ENCODE measurements around the gene HDHD3. TPM values are rescaled to one million over a fixed set of nuclear protein-coding genes. Genes with fewer than 3 reads are reported as not detected.
"Not testable (repeated sequence)": the region's sequence is repeated elsewhere in the genome, so short reads cannot be mapped to it uniquely, and the experiment has no call there.

The HDHD3 gene, protein sequence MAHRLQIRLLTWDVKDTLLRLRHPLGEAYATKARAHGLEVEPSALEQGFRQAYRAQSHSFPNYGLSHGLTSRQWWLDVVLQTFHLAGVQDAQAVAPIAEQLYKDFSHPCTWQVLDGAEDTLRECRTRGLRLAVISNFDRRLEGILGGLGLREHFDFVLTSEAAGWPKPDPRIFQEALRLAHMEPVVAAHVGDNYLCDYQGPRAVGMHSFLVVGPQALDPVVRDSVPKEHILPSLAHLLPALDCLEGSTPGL
- 41.2 TPM for total RNA-seq

DNA sequence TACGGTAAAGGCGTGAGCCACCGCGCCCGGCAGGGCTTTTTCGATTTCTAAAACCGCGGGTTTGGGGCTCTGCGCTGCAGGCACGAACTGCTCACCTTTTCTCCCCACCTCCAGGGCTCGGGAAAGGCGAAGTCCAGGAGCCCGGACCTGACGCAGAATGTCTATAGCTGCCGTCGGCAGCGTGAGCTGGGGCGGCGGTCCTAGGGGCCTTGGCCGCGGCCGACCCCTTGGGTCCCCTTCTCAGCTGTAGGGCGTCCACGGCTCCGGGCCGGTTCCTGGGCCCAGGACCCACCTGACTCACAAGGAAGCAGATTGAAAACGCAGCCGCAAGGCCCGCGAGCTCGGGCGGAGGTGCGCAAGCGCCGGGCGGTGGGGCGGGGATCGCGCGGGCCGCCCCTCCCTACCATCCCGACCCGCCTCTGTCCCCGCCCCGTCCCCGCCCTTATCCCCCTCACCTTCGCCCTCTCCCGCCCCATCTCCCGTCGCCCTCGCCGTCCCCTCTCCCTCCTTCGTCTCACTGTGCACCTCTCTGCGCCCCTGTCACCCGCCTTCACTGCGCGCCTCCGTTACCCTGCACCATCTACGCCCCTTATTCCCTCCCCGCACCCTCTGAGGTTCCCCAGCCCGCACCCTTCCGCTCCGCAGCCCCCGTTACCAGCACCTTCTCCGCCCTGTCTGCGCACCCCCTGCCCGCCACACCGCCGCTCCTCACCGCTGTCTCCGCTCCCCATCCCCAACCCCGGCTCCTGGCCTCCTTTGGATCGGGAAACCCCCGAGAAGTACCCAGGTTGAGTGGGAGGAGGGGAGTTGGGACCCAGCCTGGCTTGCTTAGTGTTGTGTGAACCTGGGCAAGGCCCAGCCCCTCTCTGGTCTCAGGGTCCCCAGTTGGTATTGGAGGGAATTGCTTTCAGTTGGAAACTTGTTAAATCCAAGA lies at the start of gene HDHD3:
TSS of gene HDHD3 (minus strand) at position 353 of the 934 bp plus-strand sequence. CDS start 2,632 bp downstream, outside the sequence.
- ATAC-seq = peak; percentile 81

DNA sequence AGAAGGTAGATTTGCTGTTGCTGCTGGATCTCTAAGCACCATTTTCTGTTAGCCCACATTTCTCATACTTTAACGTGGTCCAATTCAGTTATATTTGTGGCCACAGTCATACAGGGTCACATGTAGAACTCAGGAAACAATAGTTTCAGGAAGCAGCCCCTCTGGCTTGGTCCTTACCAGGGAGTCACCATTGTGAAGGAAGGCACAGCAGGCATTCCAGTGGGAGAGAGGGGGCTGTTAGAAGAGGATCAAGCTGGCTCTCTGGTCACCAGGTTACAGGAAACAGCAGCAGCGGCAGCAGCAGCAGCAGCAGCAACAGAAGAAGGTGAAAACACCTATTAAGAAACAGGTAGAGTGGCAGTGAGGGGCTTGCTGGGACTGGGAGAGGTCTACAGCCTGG lies 48.3 kb upstream of the HDHD3 start:
- no peak for ATAC-seq

DNA sequence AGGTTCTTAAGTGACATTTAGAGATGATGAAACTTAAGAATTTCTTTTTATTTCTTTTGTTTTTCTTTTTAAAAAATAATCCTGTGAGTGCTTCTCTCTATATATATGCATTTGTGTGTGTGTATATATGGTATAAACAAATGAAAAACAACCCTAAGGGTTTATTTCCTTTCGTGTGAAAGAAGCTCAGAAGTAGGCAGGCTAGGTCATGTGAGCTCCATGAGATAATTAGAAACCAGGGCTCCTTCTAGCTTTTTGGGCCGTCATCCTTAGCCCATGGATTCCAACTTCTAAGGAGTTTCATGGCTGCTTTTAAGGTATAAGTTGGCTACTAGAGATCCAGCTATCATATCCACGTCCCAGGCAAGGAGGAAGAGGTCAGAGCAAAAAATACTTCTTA lies 44.9 kb upstream of the HDHD3 start:
- no peak for ATAC-seq

DNA sequence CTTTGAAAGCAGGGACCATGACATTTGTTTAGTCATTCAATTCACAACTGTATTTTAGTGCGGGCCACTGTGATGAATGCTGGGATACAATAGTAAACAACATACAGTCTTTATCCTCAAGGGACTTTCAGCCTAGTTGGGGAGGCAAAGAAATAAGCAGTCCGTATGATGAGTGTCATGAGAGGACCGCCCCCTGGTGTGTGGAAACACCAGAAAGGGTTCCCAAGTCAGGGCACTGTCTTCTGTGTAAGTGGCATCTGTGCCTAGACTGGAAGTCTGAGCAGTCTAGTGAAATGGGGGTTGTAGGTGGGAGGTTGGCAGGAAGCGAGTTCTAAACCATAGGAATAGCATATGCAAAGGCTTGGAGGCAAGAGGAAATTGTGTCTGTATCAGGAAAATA lies 40.6 kb upstream of the HDHD3 start:
- no peak for ATAC-seq

DNA sequence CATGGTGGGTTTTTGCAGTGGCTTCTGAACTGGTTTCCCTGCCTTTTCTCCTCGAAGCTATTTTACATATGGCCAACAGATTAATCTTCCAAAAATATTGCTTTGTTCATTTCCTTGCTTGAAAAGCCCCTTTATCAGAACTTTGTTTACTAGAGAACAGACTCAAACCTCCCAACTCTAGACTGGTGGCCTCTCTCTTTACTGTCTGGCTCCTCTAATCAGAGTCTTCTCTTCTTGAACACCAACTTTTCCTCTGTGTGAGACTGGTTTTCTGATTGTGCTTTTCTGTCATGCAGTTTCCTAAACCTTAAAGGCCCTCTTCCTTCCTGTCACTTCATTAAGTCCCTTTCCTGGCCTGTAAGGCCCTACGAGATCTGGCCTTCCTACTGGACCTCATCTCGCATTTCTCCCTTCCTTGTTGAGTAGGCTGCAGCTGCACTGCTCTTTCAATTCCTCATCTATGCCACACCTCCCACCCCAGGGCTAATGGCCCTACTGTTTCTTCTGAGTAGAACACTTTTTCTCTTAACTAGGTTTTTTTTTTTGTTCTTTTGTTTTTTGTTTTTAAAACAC lies 39.4 kb upstream of the HDHD3 start:
- ATAC-seq = peak; percentile 48

DNA sequence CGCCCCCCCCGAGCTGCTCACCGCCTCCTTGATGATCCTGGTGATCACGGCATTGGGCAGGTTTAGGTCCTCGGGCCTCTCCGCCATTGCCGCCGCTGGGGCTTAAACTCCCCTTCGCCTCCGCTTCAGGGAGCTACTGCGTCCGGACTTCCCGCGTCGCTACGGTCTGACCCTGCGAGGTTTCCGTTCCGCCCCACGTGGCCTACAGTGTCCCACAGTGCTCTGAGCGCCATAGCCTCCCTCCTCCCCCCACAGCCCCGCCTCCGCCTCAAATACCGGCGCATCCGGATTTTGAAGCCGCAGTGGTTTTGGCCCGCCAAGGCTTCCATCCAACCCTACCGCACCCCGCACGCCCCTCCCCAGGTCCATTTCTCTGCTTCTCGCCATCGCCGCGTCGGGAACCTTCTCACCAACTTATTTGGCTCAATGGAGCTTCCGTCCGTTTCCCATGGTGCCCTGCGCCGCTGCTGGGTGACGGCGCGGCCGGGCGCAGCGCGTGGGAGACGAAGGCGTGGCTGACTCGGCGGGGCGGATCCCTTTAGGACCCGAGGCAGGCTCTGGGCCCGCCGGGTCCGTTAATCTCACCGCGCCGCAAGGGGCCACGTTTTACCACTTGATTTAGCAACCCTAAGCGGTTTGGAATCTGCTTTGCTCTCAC lies 33.5 kb upstream of the HDHD3 start, which contains the start of the genes C9orf43 and POLE3:
TSS of gene C9orf43 (plus strand) at position 541 of the 658 bp plus-strand sequence. CDS start 2,747 bp downstream, outside the sequence.
TSS of gene POLE3 (minus strand) at position 469 of the 658 bp plus-strand sequence. CDS start at position 87, 382 bp downstream.
- peak; percentile 97 for ATAC-seq

DNA sequence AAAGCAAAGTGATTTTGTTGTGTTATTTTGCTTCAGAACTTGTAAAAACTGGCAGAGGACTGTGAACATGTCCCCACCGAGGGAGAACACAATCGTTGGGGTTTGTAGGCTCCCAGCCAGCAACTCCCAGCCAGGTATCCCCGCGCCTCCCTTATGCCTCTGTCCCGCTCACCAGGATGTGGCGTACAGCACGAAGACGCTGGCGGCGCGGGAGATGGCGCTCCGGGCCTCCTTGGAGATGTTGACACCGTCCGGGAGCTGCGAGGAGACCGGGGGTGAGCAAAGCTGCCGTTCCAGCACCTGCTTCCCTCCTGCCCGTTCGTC lies 33.1 kb upstream of the HDHD3 start:
- peak; percentile 31 for ATAC-seq

DNA sequence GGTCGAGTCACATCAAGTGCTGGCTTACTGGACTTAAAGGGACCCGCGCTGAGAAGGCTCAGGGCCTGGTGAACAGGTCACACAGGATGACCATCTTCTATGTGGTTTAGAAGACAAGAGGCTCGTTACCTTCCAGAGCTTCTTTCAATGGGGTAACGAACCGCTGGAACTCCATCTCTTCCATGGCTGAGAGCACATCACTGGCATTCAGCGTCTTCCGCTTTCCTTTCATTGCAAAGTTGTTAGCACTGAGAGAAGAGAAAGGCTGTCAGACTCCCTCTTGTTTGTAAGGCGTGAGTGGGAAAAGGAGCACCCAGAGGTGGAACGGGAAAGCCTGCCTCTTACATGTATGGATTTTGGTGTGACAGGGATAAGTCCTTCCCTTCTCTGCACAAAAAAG lies 32.7 kb upstream of the HDHD3 start:
- no peak for ATAC-seq

DNA sequence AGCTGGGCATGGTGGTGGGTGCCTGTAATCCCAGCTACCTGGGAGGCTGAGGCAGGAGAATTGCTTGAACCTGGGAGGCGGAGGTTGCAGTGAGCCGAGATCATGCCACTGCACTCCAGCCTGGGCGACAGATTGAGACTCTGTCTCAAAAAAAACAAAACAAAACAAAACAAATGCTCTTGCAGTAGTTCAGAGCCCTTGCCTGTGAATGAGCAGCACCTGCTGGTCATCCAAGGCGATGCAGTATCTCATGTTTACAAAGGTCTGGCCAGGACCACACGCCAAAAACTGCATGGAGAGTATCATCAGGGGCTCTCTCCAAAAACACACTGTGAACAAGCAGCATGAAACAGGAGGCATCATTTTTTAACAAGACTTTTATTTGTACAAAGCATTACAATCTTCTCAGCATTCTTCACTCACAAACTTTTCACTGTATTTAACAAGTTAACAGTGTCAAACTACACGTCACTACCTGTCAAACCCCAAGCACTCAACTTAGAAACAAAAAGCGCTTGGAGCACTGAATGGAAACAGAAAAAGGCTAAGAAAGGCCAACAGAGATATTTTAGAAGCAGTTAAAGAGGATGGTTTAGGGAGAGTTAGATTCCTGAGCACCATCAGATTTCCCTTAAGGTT lies 30.2 kb upstream of the HDHD3 start:
- ATAC-seq = not testable (repeated sequence)

DNA sequence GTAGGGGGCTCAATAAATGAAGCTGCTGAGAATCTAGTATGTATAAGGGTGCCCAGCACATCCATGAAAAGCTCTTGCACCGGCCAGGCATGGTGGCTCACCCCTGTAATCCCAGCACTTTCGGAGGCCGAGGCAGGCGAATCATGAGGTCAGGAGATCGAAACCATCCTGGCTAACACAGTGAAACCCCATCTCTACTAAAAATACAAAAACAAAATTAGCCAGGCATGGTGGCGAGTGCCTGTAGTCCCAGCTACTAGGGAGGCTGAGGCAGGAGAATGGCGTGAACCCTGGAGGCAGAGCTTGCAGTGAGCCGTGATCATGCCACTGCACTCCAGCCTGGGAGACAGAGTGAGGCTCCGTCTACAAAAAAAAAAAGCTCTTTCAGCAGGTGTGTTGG lies 29.6 kb upstream of the HDHD3 start:
- not testable (repeated sequence) for ATAC-seq

DNA sequence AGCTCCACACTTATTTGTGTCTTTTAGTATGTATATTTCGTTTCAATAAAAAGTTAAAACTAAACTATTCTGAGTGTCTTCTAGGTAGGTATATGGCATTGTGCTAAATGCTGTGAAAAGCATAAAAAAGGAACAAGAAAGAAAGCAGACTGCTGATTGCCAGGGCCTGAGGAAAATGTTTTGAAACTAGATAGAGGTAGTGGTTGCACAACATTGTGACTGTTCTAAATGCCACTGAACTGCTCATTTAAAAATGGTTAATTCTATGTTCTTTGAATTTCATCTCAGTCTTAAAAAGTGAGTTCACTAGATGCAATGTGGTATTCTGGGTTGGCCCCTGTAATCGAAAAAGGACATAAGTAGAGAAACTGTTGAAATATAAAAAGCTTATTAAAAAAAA lies 26.9 kb upstream of the HDHD3 start:
- no peak for ATAC-seq

DNA sequence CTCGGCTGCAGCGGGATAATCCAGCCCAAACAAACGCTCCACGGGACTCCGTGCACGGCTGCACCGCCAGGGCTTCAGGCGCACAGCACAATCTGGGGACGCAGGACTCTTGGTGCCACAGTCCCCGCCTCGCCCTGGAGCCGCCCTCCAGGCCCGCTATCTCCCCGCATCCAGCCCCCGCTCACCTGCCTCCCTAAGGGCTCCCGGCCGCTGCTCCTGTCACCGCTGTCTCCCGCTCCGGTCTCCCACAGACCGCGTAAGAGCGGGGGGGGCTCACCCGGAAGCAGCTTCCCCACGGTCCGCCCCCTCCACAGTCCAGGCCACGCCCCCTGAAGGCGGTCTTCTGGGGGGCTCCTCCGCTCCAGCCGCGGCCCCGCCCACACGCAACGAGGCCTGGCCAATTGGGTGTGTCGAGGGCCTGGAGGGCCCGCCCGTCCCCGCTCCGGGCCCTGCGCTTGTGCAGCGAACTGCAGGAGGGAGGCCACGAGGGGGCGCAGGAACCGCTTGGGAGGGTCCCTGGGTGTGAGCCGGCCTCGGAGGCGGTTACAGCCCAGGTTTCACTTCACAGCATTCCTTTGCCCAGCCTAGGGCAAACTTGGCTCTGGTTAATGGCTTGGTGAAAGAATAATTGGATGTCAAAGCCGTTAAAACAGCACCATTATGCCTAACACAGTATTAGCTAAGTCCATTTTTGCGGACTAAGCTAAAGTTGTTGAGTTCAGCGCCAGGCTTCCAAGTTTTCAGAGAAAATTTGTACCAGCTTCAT lies 24.4 kb upstream of the HDHD3 start, which contains the start of gene ALAD:
TSS of gene ALAD (minus strand) at position 258 of the 766 bp plus-strand sequence. CDS start 7,725 bp downstream, outside the sequence.
- peak; percentile 99 for ATAC-seq

DNA sequence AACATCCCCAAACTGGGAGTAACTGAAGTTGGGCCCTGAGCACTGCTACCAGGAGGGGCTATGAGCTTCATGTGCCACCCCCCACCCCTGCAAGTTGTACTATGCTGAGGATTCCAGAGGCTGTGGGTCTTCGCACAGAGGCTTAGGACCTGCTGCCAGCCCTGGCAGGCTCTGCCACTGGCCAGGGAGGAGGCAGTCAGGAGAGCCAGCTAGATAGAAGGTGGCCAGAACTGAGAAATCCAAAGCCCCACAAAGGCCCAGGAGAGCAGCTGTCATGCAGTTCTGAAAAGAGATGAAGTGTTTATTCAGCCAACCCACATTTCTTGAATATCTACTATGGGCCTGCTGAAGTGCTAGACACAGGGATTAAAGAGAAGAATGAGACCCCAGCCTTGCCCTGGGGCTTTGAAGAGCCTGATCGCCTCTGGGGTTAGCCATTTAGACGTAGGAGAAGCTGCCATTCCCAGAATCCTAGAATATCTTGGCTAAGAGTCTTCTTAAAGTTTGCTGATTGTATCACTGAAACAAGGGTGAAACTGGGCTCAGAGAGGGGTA lies 22.9 kb upstream of the HDHD3 start:
- ATAC-seq = no peak

DNA sequence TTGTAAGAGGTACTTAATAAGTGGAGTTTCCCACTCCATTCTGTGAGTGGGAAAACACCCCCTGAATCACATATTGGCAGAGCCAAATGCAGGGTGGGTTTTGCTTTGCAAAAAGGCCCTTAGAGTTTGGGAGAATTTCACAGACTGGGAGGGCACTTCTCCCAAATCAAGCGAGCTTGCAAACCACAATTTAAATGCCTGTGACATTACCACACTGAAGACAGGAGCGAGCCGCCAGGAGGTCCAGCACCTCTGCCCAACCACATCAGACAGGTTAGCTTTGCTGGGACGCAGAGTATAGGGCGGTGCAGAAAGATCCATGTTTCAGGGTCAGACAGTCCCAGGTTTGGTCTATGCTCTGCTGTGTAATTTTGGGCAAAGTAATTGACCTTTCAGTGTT lies 22.0 kb upstream of the HDHD3 start:
- ATAC-seq = no peak

DNA sequence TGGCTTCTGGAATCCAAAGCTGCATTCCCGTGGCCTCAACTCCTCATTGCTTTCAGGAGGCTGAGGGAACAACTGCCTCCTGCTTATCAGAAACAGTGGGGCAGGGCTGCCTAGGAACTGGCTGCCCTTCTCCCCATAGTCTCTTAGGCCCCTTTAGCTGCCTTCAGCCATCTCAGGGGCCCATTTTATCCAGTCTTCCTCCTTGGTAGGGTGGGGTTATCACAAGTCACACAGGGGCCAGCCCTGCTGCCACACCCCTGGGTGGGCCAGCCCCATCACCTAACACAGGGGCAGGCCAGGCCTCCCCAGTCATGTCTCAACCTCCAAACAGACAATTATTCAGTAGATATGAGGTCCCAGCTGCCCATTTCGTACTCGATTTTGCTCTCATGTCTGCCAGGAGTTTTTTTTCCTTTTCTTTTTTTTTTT lies 20.4 kb upstream of the HDHD3 start:
- no peak for ATAC-seq

DNA sequence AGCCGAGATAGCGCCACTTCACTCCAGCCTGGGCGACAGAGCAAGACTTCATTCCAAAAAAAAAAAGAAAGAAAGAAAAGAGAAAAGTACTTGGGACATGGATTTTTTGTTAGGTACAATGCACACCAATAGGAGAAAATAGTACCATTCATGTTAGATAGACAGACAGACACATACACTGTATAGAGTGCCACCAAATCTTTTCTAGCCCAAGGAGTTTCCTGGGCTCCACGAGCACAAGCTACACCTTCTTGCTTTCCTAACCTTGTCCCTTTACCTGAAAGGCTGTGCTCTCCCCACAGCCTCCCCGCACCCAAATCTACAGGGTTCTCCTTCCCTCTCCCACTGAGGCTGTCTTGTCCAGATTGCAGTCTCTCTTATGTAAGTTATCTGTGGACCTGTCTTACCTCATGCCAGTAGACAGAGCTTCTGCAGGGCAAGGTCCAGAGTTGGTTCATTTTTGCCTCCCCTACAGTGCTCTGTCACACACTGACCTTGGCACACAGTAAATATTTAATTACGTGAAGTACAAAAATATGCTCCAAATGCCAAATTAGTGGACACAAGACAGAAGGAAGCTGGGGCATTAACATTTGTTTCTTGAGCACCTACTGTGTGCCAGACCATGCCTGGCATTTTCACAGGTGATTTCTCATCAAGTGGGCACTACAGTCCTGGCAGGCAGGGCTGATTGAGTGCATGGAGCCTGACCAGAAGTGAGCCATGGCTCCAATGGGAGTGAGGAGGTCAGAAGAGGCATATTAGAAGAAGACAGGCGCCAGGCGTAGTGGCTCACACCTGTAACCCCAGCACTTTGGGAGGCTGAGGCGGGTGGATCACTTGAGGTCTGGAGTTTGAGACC lies 18.4 kb upstream of the HDHD3 start:
- no peak for ATAC-seq

DNA sequence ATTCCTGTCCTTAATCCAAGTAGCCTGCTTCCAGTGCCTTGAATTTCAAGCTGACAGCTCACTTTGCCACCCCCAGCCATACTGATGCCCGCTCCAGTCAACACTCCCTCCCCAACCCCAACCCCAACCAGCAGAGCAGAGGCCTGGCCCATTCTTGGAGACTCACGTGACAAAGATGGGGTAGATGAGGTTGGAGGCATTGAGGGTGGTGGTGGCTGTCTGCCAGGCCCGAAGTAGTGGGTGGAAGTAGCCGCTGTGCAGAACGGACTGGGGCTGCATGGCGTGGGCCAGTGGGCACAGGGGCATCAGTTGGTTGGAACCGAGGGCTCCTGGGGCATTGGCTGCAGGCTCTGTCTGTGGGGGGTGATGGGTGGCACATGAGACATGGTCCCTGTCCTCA lies 16.5 kb upstream of the HDHD3 start:
- ATAC-seq = no peak

DNA sequence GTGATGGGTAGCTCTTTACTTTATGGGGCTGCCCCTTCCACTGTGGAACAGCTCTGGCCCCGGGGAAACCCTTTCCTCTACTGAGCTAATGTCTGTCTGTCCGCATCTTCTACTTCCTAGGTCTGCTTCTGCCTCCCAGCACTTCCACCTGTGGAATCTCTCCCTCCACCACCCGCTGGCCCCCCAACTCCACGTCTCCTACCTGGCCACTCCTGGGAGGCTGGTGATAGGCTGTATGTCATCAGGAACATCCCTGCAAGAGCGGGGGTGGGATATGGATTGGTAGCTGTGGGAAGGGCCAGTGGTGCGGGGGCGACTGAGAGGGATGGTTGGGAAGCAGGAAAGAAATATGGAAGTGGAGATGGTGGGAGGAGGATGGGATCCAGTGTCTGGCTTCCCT lies 15.1 kb upstream of the HDHD3 start:
- ATAC-seq = no peak

DNA sequence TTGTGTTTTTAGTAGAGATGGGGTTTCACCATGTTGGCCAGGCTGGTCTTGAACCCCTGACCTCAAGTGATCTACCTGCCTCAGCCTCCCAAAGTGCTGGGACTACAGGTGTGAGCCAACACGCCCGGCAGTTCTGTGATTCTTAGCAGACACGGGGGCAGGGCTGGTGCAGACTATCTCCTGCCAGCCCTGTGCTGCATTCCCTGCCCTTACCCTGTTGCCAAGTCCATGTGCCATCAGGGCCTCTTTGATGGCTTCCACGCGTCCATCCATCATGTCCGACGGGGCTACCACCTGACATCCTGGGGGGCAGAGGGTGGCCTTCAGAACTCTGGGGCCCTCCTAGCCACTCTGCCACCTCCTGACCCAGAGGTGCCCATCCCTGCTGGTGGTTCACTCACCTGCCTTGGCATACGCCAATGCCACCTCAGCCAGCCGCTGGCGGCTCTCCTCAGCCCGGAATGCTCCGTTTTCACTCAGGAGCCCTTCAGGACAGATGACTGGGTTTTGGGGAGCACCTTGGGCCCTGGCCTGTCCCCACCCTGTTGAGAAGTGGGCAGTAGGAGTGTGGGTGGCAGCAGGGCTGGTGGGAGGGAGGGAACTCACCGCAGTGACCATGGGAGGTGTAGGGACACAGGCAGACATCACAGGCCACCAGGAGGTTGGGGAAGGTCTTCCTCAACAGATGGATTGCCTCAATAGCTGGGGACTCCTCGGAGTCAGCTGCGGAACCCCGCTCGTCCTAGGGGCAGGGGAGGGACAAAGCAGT lies 13.6 kb upstream of the HDHD3 start:
- no peak for ATAC-seq
